Measurements from ENCODE around the gene KIF18A. TPM values are rescaled to one million over a fixed set of nuclear protein-coding genes. Genes with fewer than 3 reads are reported as not detected.
A peak's percentile ranks its signal among the peaks of the same experiment; 100 is the strongest.

Gene KIF18A
- total and polyA plus RNA-seq, 10 donors = 0.54 to 6.6 (median 1.9) TPM

DNA sequence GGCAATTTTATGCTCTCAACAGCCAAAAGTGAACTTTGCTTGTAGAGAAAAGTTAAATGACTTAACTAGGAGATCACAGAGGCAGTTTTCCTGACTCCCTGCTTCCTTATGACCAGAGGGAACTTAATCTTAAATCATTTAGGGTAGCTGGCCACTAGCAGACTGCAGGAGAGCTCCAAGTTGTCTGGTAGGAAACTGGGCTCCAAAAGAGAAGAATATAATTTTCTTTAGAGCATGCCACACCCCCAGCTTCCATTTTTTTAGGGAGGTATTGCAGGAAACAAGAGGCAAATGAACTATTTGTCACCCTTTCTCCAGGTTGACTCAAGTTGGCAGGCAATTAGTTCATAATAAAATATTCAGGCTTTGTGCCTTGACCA lies 2.9 kb upstream of the KIF18A start:
- H3K27ac ChIP-seq = peak overlapping the region; percentile 38 to 89 (median 86)
- peak overlapping the region; percentile 54 to 74 (median 62) for H3K4me3 ChIP-seq
- H3K9me3 ChIP-seq = no peaks in the 10 kb centered on the region
- no peaks in the 10 kb centered on the region for H3K27me3 ChIP-seq (replicated peaks in 1 of 7)
- peaks cover 0 to 27% (median 4%) of the 10 kb centered on the region in 6 donors for H3K36me3 ChIP-seq
- TF ChIP-seq, protein P1, sequence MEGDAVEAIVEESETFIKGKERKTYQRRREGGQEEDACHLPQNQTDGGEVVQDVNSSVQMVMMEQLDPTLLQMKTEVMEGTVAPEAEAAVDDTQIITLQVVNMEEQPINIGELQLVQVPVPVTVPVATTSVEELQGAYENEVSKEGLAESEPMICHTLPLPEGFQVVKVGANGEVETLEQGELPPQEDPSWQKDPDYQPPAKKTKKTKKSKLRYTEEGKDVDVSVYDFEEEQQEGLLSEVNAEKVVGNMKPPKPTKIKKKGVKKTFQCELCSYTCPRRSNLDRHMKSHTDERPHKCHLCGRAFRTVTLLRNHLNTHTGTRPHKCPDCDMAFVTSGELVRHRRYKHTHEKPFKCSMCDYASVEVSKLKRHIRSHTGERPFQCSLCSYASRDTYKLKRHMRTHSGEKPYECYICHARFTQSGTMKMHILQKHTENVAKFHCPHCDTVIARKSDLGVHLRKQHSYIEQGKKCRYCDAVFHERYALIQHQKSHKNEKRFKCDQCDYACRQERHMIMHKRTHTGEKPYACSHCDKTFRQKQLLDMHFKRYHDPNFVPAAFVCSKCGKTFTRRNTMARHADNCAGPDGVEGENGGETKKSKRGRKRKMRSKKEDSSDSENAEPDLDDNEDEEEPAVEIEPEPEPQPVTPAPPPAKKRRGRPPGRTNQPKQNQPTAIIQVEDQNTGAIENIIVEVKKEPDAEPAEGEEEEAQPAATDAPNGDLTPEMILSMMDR (IDR thresholded peaks at IDR 0.05 in 8 of 11, conservative IDR thresholded peaks at IDR 0.05 in 3 of 11) = no peak
- TF ChIP-seq POLR2AphosphoS5 (IDR thresholded peaks at IDR 0.05) (no peak), POLR2A (IDR thresholded peaks at IDR 0.05) (no peak)
- H3K4me1 ChIP-seq = peaks cover 19 to 66% (median 56%) of the 10 kb centered on the region in 6 donors
- intact Hi-C loops (cut with DNase I; ENCODE audit: low total_unique reads) = no loop called here
- DNase-seq = no peak

DNA sequence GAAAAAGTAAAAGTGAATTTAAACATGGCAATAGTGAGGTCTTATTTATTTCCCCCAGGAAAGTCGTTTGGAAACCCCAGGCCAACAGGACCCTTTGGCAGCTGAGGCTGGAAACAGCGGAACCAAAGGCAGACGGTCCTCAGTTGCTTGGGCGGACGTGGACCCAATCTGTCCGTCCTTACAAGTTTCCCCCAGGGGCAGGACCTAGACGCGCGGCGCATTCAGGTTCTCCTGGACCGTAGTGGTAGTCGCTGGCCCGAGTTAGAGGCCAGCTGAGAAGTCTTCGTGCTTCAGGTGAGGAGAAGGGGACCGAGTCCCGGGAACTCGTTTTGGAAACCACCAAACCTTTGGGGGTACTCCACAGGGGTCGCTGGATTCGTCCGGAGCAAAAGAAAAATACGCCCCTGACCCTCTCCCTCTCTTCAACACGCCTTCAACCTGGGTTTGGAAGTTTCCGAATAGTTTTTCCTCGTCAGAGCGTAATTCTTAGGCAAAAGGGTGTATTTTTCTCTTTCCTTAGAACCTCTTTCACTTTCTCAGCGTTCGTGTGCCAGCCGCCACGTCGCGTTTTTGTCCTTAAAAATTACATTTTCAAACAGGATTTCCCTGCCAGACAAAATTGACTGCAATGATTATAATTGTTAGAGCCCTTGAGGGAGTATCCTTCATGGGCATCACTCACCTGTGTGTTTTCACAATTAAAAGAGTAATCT lies 2.3 kb upstream of the KIF18A start:
- Histone ChIP-seq H3K27me3 (replicated peaks in 1 of 7) (no peaks in the 10 kb centered on the region), H3K4me3 (peak overlapping the region; percentile 54 to 74 (median 62)), H3K36me3 (peaks cover 0 to 22% (median 2%) of the 10 kb centered on the region in 6 donors), H3K27ac (peak overlapping the region; percentile 38 to 89 (median 86)), H3K9me3 (no peaks in the 10 kb centered on the region), H3K4me1 (peaks cover 19 to 71% (median 56%) of the 10 kb centered on the region in 6 donors)
- TF ChIP-seq, protein P1 (IDR thresholded peaks at IDR 0.05 in 8 of 11, conservative IDR thresholded peaks at IDR 0.05 in 3 of 11) = peak in 1 of 11 experiments; percentile 12
- peak; percentile 59 to 80 (median 79) for TF ChIP-seq POLR2AphosphoS5 (IDR thresholded peaks at IDR 0.05)
- no peak for TF ChIP-seq POLR2A (IDR thresholded peaks at IDR 0.05)
- 0 to 1% (median 0%) methylated on average over 25 to 31 of the region's 31 CpGs for WGBS, 5 donors
- intact Hi-C loops (cut with DNase I; ENCODE audit: low total_unique reads) = no loop called here
- DNase-seq = peak; percentile 91

DNA sequence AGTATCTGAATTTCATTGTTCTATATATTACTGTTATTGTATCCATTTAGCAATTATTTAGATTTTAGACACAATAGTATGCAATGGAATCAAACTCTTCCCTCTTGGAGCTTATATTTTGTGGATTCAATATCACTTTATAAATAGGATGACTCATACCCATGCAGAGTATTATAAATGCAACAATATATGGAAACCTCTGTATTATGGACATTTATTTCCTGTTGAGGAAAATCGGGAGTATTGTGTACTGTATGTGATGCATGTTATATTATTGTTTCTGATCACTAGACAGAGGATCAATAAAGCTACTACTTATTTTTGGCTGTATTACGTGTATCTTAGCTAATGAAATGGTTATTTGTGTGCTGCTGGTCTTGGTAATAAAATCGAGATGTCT lies 1.0 kb upstream of the KIF18A start:
- DNase-seq = no peak
- WGBS, 5 donors = 66 to 78% (median 71%) methylated on average over 3 of the region's 3 CpGs
- Histone ChIP-seq H3K27me3 (replicated peaks in 1 of 7) (no peaks in the 10 kb centered on the region), H3K9me3 (no peaks in the 10 kb centered on the region), H3K4me3 (peak overlapping the region in 5 of 8 donors; percentile 52 to 74 (median 64)), H3K36me3 (peaks cover 0 to 9% (median 0%) of the 10 kb centered on the region in 6 donors), H3K27ac (peak overlapping the region in 6 of 8 donors; percentile 50 to 89 (median 84)), H3K4me1 (peaks cover 19 to 73% (median 54%) of the 10 kb centered on the region in 6 donors)
- intact Hi-C loops (cut with DNase I; ENCODE audit: low total_unique reads) = no loop called here
- TF ChIP-seq POLR2A (IDR thresholded peaks at IDR 0.05) (no peak), POLR2AphosphoS5 (IDR thresholded peaks at IDR 0.05) (no peak)
- TF ChIP-seq, protein P1 (IDR thresholded peaks at IDR 0.05 in 8 of 11, conservative IDR thresholded peaks at IDR 0.05 in 3 of 11) = no peak

DNA sequence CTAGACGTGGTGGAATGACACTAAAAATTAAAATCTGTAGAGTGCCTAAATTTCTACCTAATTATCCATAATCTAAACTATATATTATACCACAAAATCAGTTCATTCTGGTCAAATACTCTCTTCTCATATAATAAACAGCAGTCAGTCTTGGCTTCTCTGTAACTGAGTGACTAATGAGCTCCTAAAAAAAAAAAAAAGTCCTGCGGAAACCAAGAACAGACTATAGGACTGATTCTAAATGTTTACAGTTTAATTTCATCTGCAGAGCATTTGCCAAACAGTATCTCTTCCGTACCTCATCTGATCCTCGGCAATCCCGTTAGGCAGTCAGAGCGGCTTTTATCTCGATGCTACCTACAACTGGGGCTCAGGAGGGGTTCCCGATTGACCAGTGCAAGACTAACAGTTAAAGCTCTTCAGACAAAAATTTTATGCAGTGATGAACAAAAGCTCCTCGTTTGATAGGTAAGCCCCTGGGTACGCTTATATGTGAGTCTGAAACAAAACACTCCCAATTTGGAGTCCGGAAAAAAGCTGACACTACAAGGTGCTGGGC lies 686 bp downstream of the KIF18A start:
- Histone ChIP-seq H3K9me3 (no peaks in the 10 kb centered on the region), H3K4me3 (peak overlapping the region; percentile 52 to 74 (median 63)), H3K27me3 (replicated peaks in 1 of 7) (no peaks in the 10 kb centered on the region), H3K36me3 (no peaks in the 10 kb centered on the region), H3K4me1 (peaks cover 19 to 69% (median 50%) of the 10 kb centered on the region in 6 donors), H3K27ac (peak overlapping the region in 7 of 8 donors; percentile 50 to 89 (median 83))
- no peak for DNase-seq
- intact Hi-C loops (cut with DNase I; ENCODE audit: low total_unique reads) = no loop called here
- TF ChIP-seq, protein P1 (IDR thresholded peaks at IDR 0.05 in 8 of 11, conservative IDR thresholded peaks at IDR 0.05 in 3 of 11) = no peak
- no peak for TF ChIP-seq POLR2AphosphoS5 (IDR thresholded peaks at IDR 0.05)
- TF ChIP-seq POLR2A (IDR thresholded peaks at IDR 0.05) = no peak
- 1% methylated on average over 11 of the region's 11 CpGs for WGBS, 5 donors
